IMR-90 (cell line): ENCODE measurements around the gene AHR. TPM values are rescaled to one million over a fixed set of nuclear protein-coding genes. Genes with fewer than 3 reads are reported as not detected.
"Not testable (repeated sequence)": the region's sequence is repeated elsewhere in the genome, so short reads cannot be mapped to it uniquely, and the experiment has no call there.

Experiments
- ATAC-seq: fragments of 200-7000 bp; cut with Tn5 transposase; 2 replicates; pipeline ENCODE4 v1.9.1; 2020; ENCODE audit warnings: low read depth, mild to moderate bottlenecking, moderate library complexity
- BruUV-seq: library from RNA; stranded (reverse); fragments of 400-500 nt; replicated peaks from 2 replicates; lab custom pipeline; 2021; lab: Mats Ljungman, UMichigan
- CTCF ChIA-PET: fragments of 300-600 bp; formaldehyde crosslinking; extraction: SDS; loops from one replicate; lab custom pipeline; 2021; ENCODE audit warnings: antibody characterized with exemption; lab: Yijun Ruan, JAX
- POLR2A ChIA-PET: fragments of 300-600 bp; sonication (Branson Sonifier 250); formaldehyde crosslinking; loops from one replicate; lab custom pipeline; 2022; ENCODE audit warnings: antibody characterized with exemption; ENCODE audit not compliant: unreplicated experiment; lab: Charles Lee
- DNase-seq: peaks from one replicate; pipeline ENCODE4 v3.0.0; 2013
- H2AFZ ChIP-seq: replicated peaks from 2 replicates; pipeline ENCODE3; 2013; ENCODE audit warnings: low read length, mild to moderate bottlenecking; ENCODE audit not compliant: poor library complexity
- H2AK5ac ChIP-seq: 2 replicates; pipeline ENCODE4 v1.6.1; 2013; ENCODE audit warnings: low read depth, low read length, inconsistent platforms
- H2AK9ac ChIP-seq: replicated peaks from 2 replicates; pipeline ENCODE3; 2013; ENCODE audit warnings: mild to moderate bottlenecking, low read depth, low read length, moderate library complexity; ENCODE audit not compliant: poor library complexity
- H2BK120ac ChIP-seq: 2 replicates; pipeline ENCODE4 v1.6.1; 2013; ENCODE audit warnings: low read depth, low read length, inconsistent platforms
- H2BK15ac ChIP-seq: 3 replicates; pipeline ENCODE4 v1.6.1; 2013; ENCODE audit warnings: low read depth, low read length, inconsistent platforms
- H2BK20ac ChIP-seq: 2 replicates; pipeline ENCODE4 v1.6.1; 2013; ENCODE audit warnings: low read depth, mild to moderate bottlenecking, inconsistent platforms, low read length, moderate library complexity
- H2BK5ac ChIP-seq: 2 replicates; pipeline ENCODE4 v1.6.1; 2013; ENCODE audit warnings: mild to moderate bottlenecking, low read depth, low read length, inconsistent platforms; ENCODE audit not compliant: poor library complexity, severe bottlenecking
- H3K14ac ChIP-seq: replicated peaks from 2 replicates; pipeline ENCODE4 v1.6.1; 2013; ENCODE audit warnings: low read depth, low read length, inconsistent platforms
- H3K18ac ChIP-seq: 2 replicates; pipeline ENCODE4 v1.6.1; 2013; ENCODE audit warnings: low read depth, low read length, control low read depth
- H3K23ac ChIP-seq: 2 replicates; pipeline ENCODE4 v1.6.1; 2013; ENCODE audit warnings: low read depth, low read length, inconsistent platforms
- H3K27ac ChIP-seq: 2 replicates; pipeline ENCODE4 v1.5.1; 2013; ENCODE audit warnings: mild to moderate bottlenecking, control low read depth, low read length; ENCODE audit not compliant: insufficient read depth
- H3K27me3 ChIP-seq: 2 replicates; pipeline ENCODE4 v1.6.1; 2013; ENCODE audit warnings: low read length; ENCODE audit not compliant: control insufficient read depth, insufficient read depth
- H3K36me3 ChIP-seq: 2 replicates; pipeline ENCODE4 v1.6.1; 2013; ENCODE audit warnings: low read length, mixed read lengths; ENCODE audit not compliant: control insufficient read depth, insufficient read depth
- H3K4ac ChIP-seq: 2 replicates; pipeline ENCODE4 v1.6.1; 2013; ENCODE audit warnings: low read depth, low read length, inconsistent platforms
- H3K4me1 ChIP-seq: 2 replicates; pipeline ENCODE4 v1.6.1; 2013; ENCODE audit warnings: low read length, mixed read lengths; ENCODE audit not compliant: control insufficient read depth, insufficient read depth
- H3K4me2 ChIP-seq: 2 replicates; pipeline ENCODE4 v1.6.1; 2013; ENCODE audit warnings: low read depth, mild to moderate bottlenecking, control low read depth, low read length, moderate library complexity
- H3K4me3 ChIP-seq: 2 replicates; pipeline ENCODE4 v1.5.1; 2013; ENCODE audit warnings: low read depth, mild to moderate bottlenecking, control low read depth, low read length, moderate library complexity; ENCODE audit not compliant: insufficient read depth
- H3K56ac ChIP-seq: 2 replicates; pipeline ENCODE4 v1.6.1; 2013; ENCODE audit warnings: low read length, inconsistent platforms; ENCODE audit not compliant: insufficient read depth; ENCODE audit errors: extremely low read depth
- H3K79me1 ChIP-seq, 2 experiments: 2 replicates each; pipeline ENCODE4 v1.6.1; 2013; ENCODE audit warnings: low read length in 2 of 2, inconsistent platforms in 1 of 2, low read depth in 1 of 2
- H3K9ac ChIP-seq: 2 replicates; pipeline ENCODE4 v1.6.1; 2013; ENCODE audit warnings: low read depth, low read length, control low read depth
- H3K9me1 ChIP-seq: 2 replicates; pipeline ENCODE4 v1.6.1; 2013; ENCODE audit warnings: low read length, inconsistent platforms; ENCODE audit not compliant: insufficient read depth
- H3K9me3 ChIP-seq: 2 replicates; pipeline ENCODE4 v1.6.1; 2013; ENCODE audit warnings: low read length; ENCODE audit not compliant: control insufficient read depth, insufficient read depth
- H4K20me1 ChIP-seq: 2 replicates; pipeline ENCODE4 v1.6.1; 2013; ENCODE audit warnings: low read length, inconsistent platforms; ENCODE audit not compliant: insufficient read depth
- H4K5ac ChIP-seq: 2 replicates; pipeline ENCODE4 v1.6.1; 2013; ENCODE audit warnings: mild to moderate bottlenecking, low read depth, low read length, control low read depth
- H4K8ac ChIP-seq, 2 experiments: 2 replicates each; pipeline ENCODE4 v1.6.1; 2013; ENCODE audit warnings: low read depth in 2 of 2, low read length in 2 of 2, control low read depth in 1 of 2, inconsistent platforms in 1 of 2
- H4K91ac ChIP-seq: 2 replicates; pipeline ENCODE4 v1.6.1; 2013; ENCODE audit warnings: low read depth, low read length, inconsistent platforms; ENCODE audit not compliant: insufficient read depth
- CTCF ChIP-seq: conservative IDR thresholded peaks from 2 replicates; pipeline ENCODE4 v1.5.1; 2012; ENCODE audit warnings: mild to moderate bottlenecking, low read depth, low read length, improper control_type of control experiment
- MAFK ChIP-seq: IDR thresholded peaks from 2 replicates; pipeline ENCODE4 v1.6.1; 2012; ENCODE audit warnings: low read depth, low read length, improper control_type of control experiment
- MAZ ChIP-seq: IDR thresholded peaks from 2 replicates; pipeline ENCODE4 v1.6.1; 2012; ENCODE audit warnings: low read depth, mild to moderate bottlenecking, low read length, improper control_type of control experiment, moderate library complexity, borderline replicate concordance
- RAD21 ChIP-seq: IDR thresholded peaks from 2 replicates; pipeline ENCODE4 v1.6.1; 2012; ENCODE audit warnings: low read length, improper control_type of control experiment
- SMC3 ChIP-seq: fragments of 150-350 bp; IDR thresholded peaks from 2 replicates; pipeline ENCODE4 v1.6.1; 2016; ENCODE audit warnings: low read depth, mild to moderate bottlenecking, antibody characterized with exemption, low read length, moderate library complexity
- USF2 ChIP-seq: fragments of 150-350 bp; IDR thresholded peaks from 2 replicates; pipeline ENCODE4 v1.6.1; 2017; ENCODE audit warnings: mild to moderate bottlenecking, antibody characterized with exemption, low read length, low read depth
- WGBS, 2 experiments: methylation state at CpG; one replicate each; pipeline versions ENCODE4 v1.1.5 to v1.1.7; 2013; ENCODE audit warnings: missing lambda C conversion rate in 2 of 2; ENCODE audit not compliant: insufficient read length in 1 of 2; ENCODE audit errors: extremely low coverage in 2 of 2; 5-methylcytosine and 5-hydroxymethylcytosine counted together
- dilution Hi-C: fragments of 300-500 bp; cut with HindIII; formaldehyde crosslinking; loops from one replicate; pipeline ENCODE4 v1.14.3; 2018; ENCODE audit warnings: low sequenced_read_pairs; ENCODE audit not compliant: unreplicated experiment
- in situ Hi-C: fragments of 300-500 bp; cut with MboI; formaldehyde crosslinking; loops from 3 replicates; pipeline ENCODE4 v1.14.3; 2019; ENCODE audit warnings: low sequenced_read_pairs, inconsistent platforms, mixed read lengths
- intact Hi-C: fragments of 100-400 bp; cut with micrococcal nuclease; formaldehyde crosslinking; loops from 2 replicates; pipeline ENCODE4 v1.10.0; 2022
- polyA plus RNA-seq, 3 experiments: library from polyadenylated mRNA; depleted of rRNA; stranded (reverse); fragments of >200 nt; gene quantifications; 2 replicates each; pipeline ENCODE4 v1.2.3, GENCODE V29; 2012; ENCODE audit warnings: low replicate concordance in 1 of 3
- total RNA-seq: library from RNA; depleted of rRNA; stranded (reverse); fragments of >200 nt; gene quantifications from 2 replicates; pipeline ENCODE4 v1.2.3, GENCODE V29; 2012

AHR gene
- total and polyA plus RNA-seq, 2 of the 4 experiments (the other 2 are of a cell fraction), result 6.9 to 55.2 TPM

- Histone ChIP-seq H4K5ac (no peak overlapping the region), H3K27ac (no peak overlapping the region), H4K20me1 (no peaks in the 10 kb centered on the region), H3K9ac (no peak overlapping the region), H2BK15ac (no peak overlapping the region), H3K23ac (no peak overlapping the region), H3K14ac (no peak overlapping the region), H2AK5ac (no peak overlapping the region), H3K9me3 (no peaks in the 10 kb centered on the region), H3K9me1 (no peaks in the 10 kb centered on the region), H3K4ac (no peak overlapping the region), H3K4me2 (no peak overlapping the region), H3K56ac (no peak overlapping the region), H2BK120ac (no peak overlapping the region), H3K18ac (no peak overlapping the region), H4K8ac (no peak overlapping the region), H2AFZ (no peak overlapping the region), H3K27me3 (no peaks in the 10 kb centered on the region), H4K91ac (no peak overlapping the region), H3K4me3 (no peak overlapping the region), H2BK5ac (no peak overlapping the region), H3K4me1 (no peaks in the 10 kb centered on the region), H2AK9ac (no peak overlapping the region), H3K36me3 (peaks cover 2% of the 10 kb centered on the region; the same call in 1 of the 2 replicates), H3K79me1 (peaks cover 4 to 6% of the 10 kb centered on the region in 2 experiments; a peak in 2 of 4 replicates), H2BK20ac (no peak overlapping the region)
- POLR2A ChIA-PET, result no interaction called here
- intact Hi-C loops, result no loop called here
- no peak for DNase-seq
- CTCF ChIA-PET, result no interaction called here
- dilution Hi-C loops, result no loop called here
- no TSS peak for BruUV-seq
- TF ChIP-seq RAD21 (no peak), MAFK (no peak), USF2 (no peak), CTCF (no peak), SMC3 (no peak), MAZ (no peak)
- in situ Hi-C loops, result no loop called here
- no peak for ATAC-seq
Measured at GRCh38 chr7:17347401-17347800, 48.9 kb downstream of the AHR start.

- H3K4ac ChIP-seq, H3K4me1 ChIP-seq, ATAC-seq, H3K4me3 ChIP-seq, H4K8ac ChIP-seq, DNase-seq, H3K79me1 ChIP-seq, BruUV-seq, H3K27me3 ChIP-seq, H2AK9ac ChIP-seq, dilution Hi-C loops, H2BK120ac ChIP-seq, H3K9me1 ChIP-seq, H2BK15ac ChIP-seq, H3K14ac ChIP-seq, in situ Hi-C loops, H4K91ac ChIP-seq, H2AK5ac ChIP-seq, H2BK5ac ChIP-seq, H3K36me3 ChIP-seq, H3K4me2 ChIP-seq, H3K9ac ChIP-seq, H3K18ac ChIP-seq, H3K23ac ChIP-seq, H4K20me1 ChIP-seq, H3K27ac ChIP-seq, intact Hi-C loops, H2BK20ac ChIP-seq, H2AFZ ChIP-seq, H3K56ac ChIP-seq, POLR2A ChIA-PET, H4K5ac ChIP-seq, H3K9me3 ChIP-seq: not testable (repeated sequence)
- no CpG with 5 or more reads among the region's 1 CpG for WGBS, 2 experiments
- CTCF ChIA-PET, result interaction anchor here (0.6 kb wide), 1 partner anchor 286 kb away, joined by 3 read pairs; no protein-coding TSS in a partner anchor
Measured at GRCh38 chr7:17348932-17349331, 50.5 kb downstream of the AHR start.
